IPS-NIHi11 (cell line): ENCODE measurements around the gene USB1.

ENCODE experiments used
- DNase-seq: peaks from one replicate; pipeline ENCODE4 v3.0.0; 2012; ENCODE audit warnings: mixed read lengths, low spot score

Gene USB1

DNA sequence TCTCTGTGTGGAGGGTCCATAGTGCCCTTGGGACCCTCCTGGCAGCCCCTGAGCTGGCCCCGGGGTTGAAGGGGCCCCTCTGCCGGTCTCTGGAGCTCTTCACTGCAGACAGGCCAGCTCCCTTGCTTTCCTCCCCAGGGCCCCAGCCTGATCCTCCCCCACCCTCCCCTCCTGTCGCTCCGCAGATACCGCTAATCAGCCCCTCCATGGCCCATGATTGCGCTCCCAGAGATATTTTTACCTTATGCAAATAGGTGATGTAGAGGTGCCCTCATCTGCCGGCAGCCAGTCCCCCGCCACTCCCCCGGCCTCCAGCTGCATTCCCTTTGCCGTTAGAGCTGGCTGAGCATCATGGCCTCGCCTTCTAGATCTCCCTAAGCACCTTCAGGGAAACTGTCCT is 33.6 kb downstream of the USB1 start:
- no peak for DNase-seq

DNA sequence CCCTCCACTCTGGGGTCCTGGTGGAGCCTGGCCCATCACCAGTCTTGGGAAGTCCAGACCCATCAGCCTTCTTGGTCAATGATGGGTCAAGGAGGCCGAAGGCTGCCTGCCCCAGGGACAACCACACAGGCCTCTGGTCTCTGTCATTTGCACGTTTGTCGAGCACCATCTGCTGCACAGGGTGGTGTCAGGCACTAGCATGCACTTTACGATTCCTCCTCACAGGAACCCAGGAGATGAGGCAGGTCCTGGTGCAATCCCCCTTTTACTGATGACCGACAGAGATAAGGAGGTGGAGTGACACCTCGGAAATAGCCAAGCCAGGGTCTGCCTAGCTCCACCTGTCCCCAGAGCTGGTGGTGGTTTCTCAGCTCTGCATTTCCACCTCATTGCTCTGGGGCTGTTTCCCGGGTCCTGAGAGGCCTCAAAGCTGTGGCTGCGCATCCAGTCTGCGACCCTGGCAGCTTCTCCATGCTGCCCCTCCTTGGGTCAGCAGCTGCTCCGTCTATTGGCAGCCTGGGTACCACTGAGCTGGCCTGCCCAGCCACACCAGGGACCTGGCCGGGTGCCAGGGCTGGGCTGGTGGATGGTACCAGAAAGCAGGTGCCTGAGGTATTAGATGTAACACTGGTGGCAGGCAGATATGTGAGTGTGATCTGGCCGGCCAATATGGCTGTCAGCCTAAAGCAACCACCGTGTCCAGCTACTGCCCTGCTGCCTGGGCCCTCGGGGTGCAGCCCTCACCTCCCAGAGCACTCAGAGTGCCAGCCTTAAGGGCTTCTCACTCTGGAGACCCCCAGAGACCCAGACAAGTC is 34.4 kb downstream of the USB1 start:
- DNase-seq, result no peak

DNA sequence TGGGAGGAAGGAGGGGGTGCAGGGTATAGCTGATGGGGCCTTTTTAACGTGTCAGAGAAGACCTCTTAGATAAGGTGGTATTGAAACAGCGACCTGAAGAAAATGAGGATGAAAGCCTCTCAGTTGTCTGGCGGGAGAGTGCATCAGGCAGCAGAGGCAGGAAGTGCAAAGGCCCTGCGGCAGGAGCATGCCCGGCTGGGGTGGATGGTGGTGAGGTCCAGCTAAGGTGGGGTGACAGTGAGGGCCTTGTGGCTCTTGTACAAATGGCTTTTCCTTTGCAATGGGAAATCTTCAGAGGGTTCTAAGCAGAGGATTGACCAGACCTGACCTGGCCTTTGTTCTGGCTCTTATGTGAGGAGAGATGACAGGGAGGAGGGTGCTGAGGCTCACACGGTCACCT is 35.7 kb downstream of the USB1 start:
- DNase-seq, result no peak

DNA sequence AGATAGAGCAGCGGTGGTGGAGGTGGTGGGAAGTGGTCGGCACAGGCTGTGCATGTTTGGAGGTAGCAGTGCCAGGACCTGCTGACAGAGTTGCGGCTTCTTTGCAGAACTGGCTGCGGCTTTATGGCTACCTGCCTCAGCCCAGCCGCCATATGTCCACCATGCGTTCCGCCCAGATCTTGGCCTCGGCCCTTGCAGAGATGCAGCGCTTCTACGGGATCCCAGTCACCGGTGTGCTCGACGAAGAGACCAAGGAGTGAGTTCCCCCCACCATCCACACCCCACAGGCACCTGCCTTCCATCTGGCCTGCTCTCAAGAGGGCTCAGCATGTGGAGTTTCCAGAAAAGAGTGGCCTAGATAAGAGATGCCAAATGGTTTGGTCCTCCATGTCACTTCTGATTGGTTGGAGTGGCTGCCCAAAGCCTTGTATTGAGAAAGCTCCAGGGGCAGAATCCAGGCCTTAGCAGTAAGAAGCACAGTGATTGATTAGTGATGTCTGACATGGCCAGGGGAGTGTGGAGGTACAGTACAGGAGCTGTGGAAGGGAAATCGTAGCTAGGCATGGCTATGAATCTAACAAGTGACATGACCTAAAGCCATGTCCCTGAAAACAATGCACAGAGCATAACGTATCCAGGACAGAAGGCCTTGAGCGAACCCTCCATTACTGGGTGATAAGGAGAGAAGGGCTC is 36.3 kb downstream of the USB1 start:
- DNase-seq, result no peak

DNA sequence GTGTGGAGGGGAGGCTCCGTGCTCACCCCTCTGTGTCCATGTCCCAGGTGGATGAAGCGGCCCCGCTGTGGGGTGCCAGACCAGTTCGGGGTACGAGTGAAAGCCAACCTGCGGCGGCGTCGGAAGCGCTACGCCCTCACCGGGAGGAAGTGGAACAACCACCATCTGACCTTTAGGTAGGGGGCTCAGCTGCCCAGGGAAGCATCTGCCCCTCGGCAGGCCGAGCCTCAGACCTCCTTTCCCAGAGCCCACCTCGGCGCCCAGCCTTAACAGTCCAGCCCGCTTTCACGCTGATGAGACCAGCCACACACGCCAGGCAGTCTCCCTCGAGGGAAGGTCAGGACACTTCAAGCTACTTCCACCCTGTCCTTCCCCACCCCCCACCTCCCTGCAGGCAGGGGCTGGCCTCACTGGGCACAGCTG is 37.0 kb downstream of the USB1 start:
- DNase-seq, result no peak

DNA sequence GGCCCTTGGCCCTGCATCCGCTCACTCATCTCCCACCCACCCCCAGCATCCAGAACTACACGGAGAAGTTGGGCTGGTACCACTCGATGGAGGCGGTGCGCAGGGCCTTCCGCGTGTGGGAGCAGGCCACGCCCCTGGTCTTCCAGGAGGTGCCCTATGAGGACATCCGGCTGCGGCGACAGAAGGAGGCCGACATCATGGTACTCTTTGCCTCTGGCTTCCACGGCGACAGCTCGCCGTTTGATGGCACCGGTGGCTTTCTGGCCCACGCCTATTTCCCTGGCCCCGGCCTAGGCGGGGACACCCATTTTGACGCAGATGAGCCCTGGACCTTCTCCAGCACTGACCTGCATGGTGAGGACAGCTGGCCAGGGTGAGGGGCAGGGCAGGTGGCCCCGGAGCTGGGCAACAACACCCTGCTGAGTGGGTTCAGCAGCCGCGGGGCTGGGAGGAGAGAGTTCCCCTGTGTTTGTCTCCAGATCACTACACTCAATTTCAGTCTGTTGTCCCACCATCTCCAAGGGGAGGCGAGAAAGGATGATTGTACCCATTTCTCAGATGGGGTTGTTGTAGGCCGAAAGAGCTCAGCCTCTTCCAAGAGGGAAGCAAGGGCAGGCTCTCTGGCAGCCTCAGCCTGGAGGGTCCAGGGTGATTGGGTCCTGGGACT is 38.8 kb downstream of the USB1 start:
- DNase-seq, result no peak

DNA sequence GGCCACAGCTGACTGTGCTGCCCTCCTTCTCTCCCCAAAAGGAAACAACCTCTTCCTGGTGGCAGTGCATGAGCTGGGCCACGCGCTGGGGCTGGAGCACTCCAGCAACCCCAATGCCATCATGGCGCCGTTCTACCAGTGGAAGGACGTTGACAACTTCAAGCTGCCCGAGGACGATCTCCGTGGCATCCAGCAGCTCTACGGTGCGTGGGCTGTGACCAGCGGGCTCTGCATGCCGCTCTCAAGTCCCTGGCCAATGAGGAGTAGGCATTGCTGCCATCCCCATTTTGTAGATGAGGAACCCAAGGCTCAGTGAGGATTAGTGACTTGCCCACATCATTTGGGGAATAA is 39.3 kb downstream of the USB1 start:
- no peak for DNase-seq

DNA sequence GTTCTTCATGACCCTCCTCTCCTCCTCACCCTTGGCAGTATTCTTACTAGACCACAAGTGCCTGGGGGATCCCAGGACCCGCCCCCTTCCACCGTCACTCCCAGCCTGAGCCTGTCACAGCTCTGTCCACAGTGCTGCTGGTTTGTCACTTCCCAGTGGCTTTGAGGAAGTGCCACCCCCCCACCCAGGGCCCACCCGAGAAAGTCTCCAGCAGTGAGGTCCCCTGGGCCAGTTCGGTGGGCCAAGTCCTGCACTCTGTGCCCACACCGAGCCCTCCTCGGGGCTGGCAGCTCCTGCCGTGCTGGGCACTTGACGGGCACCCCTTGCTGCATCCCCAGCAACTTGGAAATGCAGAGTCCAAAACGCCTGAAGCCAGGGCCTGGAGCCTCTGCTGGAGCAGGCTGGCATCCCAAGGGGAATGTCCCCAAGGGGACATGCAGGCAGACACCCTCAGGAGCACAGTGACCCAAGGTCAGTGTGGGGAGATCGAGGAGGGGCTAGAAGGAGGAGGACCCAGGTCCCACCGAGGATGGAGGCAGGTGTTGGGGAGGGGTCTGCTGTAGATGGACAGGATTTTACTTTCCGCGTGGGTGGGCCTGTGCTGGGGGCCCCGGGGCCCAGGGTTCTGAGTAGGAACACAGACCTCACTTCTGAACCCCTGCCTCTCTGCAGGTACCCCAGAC is 39.9 kb downstream of the USB1 start:
- DNase-seq, result no peak

DNA sequence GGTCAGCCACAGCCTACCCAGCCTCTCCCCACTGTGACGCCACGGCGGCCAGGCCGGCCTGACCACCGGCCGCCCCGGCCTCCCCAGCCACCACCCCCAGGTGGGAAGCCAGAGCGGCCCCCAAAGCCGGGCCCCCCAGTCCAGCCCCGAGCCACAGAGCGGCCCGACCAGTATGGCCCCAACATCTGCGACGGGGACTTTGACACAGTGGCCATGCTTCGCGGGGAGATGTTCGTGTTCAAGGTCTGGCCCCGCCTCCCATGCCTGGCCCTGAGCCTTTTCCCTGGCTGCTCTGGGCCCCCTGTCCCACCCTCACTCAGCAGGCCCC is 40.4 kb downstream of the USB1 start:
- no peak for DNase-seq

DNA sequence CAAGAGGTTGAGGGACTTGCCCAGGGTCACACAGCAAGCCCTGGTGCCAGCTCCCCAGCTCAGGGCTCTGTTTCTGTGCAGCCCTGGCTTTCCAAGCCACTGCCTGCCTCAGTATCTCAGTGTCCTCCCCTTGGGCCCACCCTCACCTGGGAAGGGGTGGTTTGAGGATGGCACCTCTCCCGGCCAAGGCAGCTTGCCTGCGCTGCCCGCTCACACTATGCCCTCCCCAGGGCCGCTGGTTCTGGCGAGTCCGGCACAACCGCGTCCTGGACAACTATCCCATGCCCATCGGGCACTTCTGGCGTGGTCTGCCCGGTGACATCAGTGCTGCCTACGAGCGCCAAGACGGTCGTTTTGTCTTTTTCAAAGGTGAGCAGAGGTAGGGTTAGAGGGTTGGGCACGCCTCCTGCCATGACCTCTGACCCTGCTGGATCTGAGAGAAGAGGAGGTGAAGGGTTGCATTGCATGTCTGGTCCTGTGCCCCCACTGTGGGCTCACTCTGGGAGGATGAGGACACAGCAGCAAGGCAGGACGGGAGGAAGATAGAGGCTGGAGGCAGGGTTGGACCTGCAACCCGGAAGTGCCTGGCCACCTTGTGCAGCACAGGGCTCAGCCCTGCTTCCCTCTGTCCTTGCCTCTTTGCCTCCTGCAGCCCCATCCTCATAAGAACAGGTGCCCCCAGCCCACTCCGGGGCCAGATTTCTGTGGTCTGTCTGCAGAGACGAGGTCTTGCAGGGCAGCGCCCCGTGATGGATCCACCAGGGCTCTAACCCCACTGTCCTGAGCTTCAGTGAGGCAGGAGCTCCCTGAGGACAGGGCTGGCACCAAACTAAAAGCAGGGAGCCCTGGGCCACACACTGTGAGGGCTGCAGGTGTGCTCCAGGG is 41.0 kb downstream of the USB1 start:
- no peak for DNase-seq

DNA sequence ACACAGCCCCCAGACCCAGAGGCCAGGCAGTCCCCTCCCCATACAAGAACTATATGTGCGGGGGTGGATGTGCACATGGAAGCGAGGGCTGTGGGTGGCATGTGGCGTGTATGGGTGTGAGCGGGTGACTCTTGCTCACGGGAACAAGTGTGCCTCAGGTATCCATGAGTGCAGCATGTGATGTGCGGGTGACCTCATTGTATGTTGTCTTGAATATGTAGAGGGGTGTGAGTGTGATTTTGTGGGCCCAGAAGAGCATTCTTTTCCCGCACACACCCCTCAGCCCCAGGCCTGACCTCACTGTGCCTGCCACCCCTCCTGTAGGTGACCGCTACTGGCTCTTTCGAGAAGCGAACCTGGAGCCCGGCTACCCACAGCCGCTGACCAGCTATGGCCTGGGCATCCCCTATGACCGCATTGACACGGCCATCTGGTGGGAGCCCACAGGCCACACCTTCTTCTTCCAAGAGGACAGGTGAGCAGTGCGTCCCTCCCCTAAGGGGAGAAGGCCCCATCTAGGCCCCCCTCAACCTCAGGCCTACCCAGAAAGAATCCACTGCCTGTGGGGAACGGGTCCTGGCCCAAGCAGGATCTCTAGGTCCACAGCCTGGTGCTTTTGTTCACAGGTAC is 41.8 kb downstream of the USB1 start:
- DNase-seq, result no peak

DNA sequence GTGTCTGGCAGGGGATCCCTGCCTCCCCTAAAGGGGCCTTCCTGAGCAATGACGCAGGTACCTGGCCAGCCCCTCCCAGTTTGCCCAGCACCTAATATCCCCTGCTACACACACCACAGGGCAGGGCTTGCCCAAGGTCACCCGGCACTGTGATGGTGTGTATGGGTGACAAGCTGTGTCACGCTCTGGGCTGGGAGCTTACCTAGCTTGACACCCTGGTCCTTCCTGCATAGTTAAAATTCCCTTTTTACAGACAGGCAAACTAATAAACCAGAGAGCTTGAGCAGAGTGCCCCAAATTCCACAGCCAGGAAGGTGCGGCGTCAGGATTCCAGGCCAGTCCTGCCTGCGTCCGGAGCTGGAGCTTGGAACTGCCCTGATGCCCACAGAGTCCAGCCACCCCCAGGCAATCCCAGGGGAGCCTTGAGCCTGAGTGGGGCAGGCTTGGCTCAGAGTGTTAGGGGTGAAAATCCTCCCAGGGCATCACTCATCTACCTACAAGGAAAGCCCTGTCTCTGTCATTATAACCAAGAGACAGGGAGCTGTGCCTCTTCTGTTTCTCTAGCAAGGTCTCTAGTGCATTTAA is 42.5 kb downstream of the USB1 start:
- no peak for DNase-seq

DNA sequence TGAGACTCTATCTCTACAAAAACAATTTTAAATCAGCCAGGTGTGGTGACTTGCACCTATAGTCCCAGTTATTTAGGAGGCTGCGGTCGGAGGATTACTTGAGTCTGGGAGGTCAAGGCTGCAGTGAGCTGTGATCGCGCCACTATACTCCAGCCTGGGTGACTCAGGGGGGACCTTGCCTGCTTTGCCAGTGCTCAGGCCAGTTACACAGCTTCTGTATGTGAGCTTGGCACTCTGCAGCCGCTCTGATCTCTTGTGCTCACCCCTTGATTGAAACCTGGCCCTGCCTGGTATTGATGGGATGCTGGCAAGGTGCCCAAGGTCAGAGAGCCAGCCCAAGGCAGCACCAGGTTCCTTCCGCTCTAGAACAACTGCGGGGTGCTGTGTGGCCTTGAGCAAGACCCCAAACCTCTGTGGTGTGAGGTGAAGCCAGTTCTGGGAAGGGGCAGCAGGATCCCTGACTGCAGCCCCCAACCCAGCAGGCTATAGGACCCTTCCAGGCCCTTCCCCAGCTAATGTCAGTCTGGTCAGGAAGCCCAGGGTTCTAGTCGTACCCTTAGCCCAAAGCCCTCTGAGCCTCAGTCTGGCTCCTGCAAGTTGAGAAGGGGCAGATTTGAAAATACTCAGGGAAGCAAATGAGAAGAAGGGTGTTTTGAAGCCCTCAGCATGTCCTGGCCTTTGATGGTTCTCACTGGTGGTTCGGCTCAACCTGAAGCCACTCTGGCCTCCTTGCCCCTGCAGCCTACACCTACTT is 43.2 kb downstream of the USB1 start:
- no peak for DNase-seq

DNA sequence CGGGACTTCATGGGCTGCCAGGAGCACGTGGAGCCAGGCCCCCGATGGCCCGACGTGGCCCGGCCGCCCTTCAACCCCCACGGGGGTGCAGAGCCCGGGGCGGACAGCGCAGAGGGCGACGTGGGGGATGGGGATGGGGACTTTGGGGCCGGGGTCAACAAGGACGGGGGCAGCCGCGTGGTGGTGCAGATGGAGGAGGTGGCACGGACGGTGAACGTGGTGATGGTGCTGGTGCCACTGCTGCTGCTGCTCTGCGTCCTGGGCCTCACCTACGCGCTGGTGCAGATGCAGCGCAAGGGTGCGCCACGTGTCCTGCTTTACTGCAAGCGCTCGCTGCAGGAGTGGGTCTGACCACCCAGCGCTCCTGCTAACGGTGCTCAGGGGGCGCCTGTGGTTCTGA is 43.9 kb downstream of the USB1 start:
- DNase-seq, result no peak

DNA sequence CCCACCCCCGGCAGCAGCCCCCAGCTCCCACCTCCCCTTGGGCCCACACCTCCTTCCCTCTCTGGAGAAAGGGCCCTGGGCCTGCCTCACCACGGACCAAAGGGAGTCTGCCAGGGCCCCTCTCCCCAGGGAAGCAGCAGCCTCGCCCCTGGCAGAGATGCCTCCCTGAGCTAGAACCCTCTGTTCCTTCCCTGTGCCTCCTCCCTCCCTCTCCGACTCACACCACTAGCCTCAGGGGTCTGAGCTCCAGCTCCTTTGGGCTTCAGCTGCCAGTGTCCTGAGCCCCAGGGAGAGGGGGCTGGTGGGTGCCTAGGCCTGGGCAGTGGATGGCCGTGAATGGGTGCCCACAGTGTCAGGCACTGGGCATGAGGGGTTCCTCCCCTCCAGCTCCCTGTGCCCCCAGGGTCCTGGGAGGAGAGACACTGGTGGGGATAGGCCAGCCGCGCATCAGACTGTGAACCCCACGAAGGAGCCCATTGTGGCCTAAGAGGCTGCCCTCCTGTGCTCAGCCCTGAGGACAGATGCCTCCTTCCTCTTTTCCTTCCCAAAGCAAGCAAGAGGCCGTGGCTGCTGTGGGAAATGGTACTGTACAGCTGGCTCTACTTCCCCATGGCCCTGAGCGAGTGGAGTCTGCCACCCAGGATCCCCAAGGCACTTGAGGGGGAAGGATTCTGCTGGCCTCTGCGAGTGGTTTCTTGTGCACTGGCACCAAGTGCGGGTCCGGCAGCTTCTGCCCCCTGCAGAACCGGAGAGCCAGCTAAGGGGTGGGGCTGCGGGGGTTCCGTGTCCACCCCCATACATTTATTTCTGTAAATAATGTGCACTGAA is 45.1 kb downstream of the USB1 start:
- no peak for DNase-seq

DNA sequence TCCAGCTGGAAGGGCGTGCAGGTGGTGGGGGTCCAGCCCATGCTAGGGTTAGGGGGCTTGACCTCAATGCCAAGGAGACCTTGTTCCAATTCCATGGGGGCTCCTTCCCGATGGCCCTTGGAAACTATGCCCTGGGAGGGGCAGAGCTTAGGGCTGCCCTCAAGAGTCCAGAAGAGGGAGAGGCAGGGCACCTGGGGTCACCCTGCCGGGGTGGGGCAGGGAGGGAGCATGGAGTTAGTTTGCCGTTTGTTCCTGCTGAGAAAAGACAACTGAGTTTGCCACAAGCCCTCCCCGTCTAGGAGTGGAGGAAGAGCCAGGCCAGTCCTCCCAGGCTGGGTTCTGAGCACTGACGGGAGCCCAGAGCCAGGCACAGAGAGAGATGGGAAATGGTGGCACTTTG is 45.7 kb downstream of the USB1 start:
- no peak for DNase-seq

DNA sequence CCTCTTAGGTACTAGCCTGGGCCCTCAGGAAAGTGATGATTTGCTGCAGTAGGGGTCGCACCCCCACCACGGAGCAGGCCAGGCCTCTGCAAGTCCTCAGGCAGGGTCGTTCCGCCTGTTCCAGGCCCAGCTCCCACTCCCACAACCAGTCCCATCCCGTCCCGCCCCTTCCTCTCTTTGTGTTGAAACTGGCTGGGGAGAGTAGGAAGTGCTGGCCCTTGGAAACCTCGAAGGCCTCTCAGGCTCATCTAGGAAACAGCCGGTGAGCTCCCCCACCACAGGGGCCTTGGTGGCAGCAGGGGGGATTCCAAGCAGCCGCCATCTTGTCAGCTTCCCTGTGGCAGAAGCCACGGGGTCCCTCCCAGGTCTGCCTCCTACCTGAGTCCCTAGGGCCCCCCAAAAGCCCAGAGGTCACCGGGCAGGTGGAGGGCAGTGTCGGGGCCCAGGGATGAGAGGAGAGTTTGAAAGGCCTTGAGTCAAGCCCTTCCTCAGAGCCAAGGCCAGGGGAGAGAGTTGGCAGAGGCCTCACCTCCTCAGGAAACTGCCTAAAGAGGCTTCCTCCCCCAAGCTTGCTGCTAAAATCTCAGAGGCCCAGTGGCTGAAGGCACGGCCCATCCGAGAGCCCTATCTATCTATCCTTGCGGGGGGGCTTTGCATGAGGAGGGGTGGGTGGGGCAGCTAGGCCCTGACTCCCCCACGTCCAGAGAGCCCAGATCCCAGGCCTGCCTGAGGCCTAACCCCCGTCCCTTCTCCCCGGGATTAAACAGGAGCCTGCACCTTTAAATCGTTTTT is 46.5 kb downstream of the USB1 start:
- no peak for DNase-seq

DNA sequence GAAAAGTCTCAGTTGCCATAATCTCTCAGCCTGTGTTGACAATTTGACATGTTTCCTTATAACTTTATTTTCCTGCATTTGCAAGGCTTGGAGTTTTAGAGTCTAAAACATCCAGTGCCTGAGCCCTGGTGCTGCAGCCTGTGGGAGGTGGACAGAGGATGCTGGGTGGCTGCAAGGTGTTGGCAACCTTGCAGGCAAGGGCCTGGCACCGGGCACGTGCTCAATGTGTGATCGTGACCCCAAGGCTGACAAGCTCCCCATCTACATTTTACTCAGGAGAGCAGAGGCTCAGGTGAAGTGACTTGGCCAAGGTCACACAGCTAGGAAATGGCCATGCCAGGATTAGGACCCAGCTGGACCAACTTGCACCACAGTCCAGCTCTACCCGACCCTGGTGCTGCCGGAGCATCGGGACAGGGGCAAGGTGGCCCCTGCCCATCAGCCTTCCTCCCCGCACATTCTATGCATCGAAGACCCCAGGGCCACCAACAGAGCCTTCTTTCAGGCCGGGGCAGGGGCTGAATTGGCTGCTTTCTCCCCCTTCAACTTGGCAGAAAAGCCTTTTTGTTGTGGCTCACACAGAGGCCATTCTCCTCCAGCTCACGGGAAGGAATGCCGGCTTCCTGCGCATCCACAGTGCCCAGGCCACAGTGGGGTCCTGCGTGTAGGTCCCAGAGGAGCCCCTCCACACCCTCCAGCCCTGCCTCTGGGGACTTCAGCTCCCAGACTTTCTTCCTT is 47.5 kb downstream of the USB1 start:
- no peak for DNase-seq
